Myocyte (in vitro differentiated cells): ENCODE measurements around the gene IMMP2L. TPM values are rescaled to one million over a fixed set of nuclear protein-coding genes. Genes with fewer than 3 reads are reported as not detected.
"Not testable (repeated sequence)": the region's sequence is repeated elsewhere in the genome, so short reads cannot be mapped to it uniquely, and the experiment has no call there.

Experiments used
- DNase-seq: peaks from one replicate; pipeline ENCODE4 v3.0.0-alpha.2; 2012; ENCODE audit warnings: low read depth
- total RNA-seq: library from RNA; depleted of rRNA; stranded (reverse); fragments of >200 nt; gene quantifications from 2 replicates; pipeline ENCODE4 v1.2.3, GENCODE V29; 2014

IMMP2L gene
- total RNA-seq, 1 donor from 2014 or later: 12.8 TPM

- DNase-seq: no peak
Observed at GRCh38 chr7:110673148-110673547, 889.1 kb downstream of the IMMP2L start.

GRCh38 chr7:110669410-110669809 is 892.9 kb downstream of the IMMP2L start:
- no peak for DNase-seq

DNA sequence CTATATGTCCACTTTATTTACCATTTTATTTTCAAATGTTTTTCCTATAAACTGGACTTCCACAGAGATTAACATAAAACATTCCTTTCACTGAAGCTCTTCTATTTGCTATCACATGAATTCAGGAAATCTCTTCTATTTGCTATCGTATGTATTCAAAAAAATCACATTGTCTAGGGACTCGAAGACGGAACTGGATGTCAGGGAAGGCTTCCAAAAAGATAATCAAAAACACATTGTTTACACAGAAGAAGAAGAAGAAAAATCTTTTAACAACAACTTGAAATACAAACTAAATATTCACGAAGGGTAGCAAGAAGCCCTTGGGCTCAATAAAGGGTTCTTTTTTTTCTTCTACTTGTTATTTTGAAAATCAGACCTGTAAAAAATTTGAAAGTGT is 897.5 kb downstream of the IMMP2L start:
- no peak for DNase-seq

DNA sequence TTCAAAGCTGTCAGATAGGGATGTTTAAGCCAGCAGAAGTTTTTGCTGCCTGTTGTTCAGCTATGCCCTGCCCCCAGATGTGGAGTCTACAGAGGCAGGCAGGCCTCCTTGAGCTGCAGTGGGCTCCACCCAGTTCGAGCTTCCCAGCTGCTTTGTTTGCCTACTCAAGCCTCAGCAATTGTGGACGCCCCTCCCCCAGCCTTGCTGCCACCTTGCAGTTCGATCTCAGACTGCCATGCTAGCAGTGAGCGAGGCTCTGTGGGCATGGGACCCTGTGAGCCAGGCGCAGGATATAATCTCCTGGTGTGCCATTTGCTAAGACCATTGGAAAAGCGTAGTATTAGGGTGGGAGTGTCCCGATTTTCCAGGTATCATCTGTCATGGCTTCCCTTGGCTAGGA is 901.7 kb downstream of the IMMP2L start:
- not testable (repeated sequence) for DNase-seq

GRCh38 chr7:110650328-110650727 is 912.0 kb downstream of the IMMP2L start:
- DNase-seq: no peak

- no peak for DNase-seq
Observed at GRCh38 chr7:110647266-110647665, 915.0 kb downstream of the IMMP2L start.

DNA sequence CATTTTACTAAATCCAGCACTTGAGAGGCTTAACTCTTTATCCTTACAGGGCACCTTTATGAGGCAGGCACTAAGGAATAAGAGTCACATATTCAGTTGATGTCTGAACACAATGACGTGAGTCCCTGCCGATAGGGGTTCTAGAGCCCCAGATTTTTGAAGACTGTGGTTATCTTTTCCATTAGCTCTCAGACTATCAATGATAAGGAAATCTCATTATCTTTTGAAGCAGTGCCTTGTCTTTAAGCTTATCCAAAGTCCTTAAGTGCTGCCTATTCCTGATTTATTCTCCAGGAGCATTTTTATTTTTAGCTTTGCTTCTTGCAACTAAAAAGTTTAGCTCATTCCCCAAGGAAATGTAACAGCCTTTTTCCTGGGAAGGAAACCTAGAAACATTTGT is 915.5 kb downstream of the IMMP2L start:
- DNase-seq: no peak

DNA sequence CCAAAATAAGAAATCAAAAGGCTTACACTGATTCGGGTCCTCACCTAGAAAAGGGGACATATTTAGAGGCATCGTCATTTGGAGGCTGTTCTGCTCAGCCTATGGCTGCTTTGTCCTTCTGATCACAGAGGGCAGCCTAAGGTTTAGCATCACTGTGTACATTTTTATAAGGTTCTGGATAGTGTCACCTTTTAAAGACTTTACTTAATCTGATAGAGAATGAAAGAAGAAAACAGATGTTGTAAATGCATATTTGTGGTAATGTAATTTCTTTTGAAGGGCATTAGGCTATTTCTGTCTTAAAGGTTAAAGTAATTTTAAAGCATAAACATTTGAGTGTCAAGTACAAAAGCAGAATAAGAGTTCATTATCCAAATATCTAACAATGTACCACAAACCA is 916.7 kb downstream of the IMMP2L start:
- no peak for DNase-seq

GRCh38 chr7:110645060-110645459 is 917.2 kb downstream of the IMMP2L start:
- DNase-seq: no peak

DNA sequence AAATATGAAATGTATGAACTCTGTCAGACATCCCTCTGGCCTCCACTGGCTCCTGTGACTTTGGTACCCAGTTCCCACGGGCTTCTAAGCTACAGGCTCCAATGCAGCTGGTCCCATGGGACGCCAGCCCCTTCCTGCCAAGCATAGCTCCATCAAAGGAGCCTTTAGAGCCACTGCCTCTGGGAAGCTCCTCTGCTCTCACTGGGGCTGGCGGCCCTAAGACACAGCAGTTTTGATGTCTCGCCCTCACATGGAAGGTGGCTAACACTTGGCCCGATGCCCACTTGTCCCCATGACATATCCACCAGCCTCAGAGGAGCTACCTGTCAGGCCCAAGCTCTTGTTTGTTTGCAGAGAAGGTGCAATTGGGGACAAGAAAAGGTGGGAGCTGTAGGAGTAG is 925.0 kb downstream of the IMMP2L start:
- DNase-seq: no peak

- no peak for DNase-seq
Observed at GRCh38 chr7:110633313-110633712, 929.0 kb downstream of the IMMP2L start.

DNA sequence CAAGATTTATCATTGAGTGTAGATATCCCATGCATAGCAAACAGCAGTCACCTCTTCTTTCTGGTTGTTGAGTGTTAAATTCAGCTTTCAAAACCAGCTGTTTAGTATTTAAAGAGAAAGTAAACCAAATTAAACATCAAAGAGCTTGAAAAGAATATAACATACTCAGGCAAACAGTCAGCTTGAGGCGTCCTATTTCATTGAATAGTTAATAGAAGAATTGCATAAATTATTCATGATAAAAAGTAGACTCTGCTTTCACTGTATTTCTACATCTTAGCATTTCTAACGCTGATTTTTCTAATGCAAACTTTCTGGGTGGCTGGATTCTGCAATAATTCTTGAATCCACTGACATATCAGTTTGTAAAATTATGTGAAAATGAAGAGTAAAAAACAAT is 935.9 kb downstream of the IMMP2L start:
- no peak for DNase-seq

DNA sequence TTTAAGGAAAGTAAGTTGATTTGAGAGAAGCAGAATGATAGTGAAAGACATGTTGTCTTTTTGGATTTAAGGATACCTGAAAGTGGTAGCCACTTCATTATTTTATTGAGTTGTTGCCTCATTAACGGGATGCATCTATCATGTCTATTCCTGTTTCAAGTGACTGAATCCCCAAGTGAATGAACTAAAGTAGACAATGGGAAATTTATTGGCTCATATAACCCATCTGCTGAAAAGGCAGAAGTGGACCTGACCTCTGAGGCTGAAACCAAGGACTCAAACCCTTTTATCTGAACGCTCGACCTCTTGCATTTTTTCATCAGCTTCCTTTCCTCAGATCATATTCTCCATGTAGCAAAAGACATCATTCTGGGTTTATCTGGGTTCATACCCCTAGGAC is 937.0 kb downstream of the IMMP2L start:
- no peak for DNase-seq

GRCh38 chr7:110623436-110623835 is 938.9 kb downstream of the IMMP2L start:
- no peak for DNase-seq

GRCh38 chr7:110621289-110621688 is 941.0 kb downstream of the IMMP2L start:
- no peak for DNase-seq

- DNase-seq: no peak
Observed at GRCh38 chr7:110620110-110620735, 942.1 kb downstream of the IMMP2L start.
